Measurements from ENCODE around the gene TMPRSS9. TPM values are rescaled to one million over a fixed set of nuclear protein-coding genes. Genes with fewer than 3 reads are reported as not detected.
"Not testable (repeated sequence)": the region's sequence is repeated elsewhere in the genome, so short reads cannot be mapped to it uniquely, and the experiment has no call there.

Gene TMPRSS9
- total RNA-seq, 1 experiment from 2014 or later: 0.57 TPM

GRCh38 chr19:2416321-2417097 lies 56.4 kb downstream of the TMPRSS9 start:
- TF ChIP-seq AR (CRISPR knock-in tag; IDR thresholded peaks at IDR 0.05) (no peak), CREB1 (CRISPR knock-in tag; IDR thresholded peaks at IDR 0.05) (no peak), FOXK1 (CRISPR knock-in tag; IDR thresholded peaks at IDR 0.05) (no peak), FOXJ3 (CRISPR knock-in tag; IDR thresholded peaks at IDR 0.05; ENCODE audit: borderline replicate concordance) (no peak), ZNF396 (CRISPR knock-in tag; IDR thresholded peaks at IDR 0.05; ENCODE audit: borderline replicate concordance) (no peak), SMAD4 (CRISPR knock-in tag; IDR thresholded peaks at IDR 0.05) (no peak), TEAD4 (CRISPR knock-in tag; IDR thresholded peaks at IDR 0.05) (no peak), ZNF512 (CRISPR knock-in tag; IDR thresholded peaks at IDR 0.05; ENCODE audit: borderline replicate concordance) (no peak), ATF3 (CRISPR knock-in tag; conservative IDR thresholded peaks at IDR 0.05) (no peak), RELA (CRISPR knock-in tag; IDR thresholded peaks at IDR 0.05; ENCODE audit: borderline replicate concordance) (no peak), TEAD1 (CRISPR knock-in tag; IDR thresholded peaks at IDR 0.05) (no peak), ELF4 (CRISPR knock-in tag; IDR thresholded peaks at IDR 0.05; ENCODE audit: low read depth) (no peak), SP1 (CRISPR knock-in tag; conservative IDR thresholded peaks at IDR 0.05) (no peak), KAT7 (CRISPR knock-in tag; IDR thresholded peaks at IDR 0.05; ENCODE audit: borderline replicate concordance) (no peak), HMGXB4 (CRISPR knock-in tag; IDR thresholded peaks at IDR 0.05) (no peak), MLX (CRISPR knock-in tag; IDR thresholded peaks at IDR 0.05) (no peak), FOXP1 (CRISPR knock-in tag; IDR thresholded peaks at IDR 0.05; ENCODE audit: borderline replicate concordance) (no peak), NR1H2 (CRISPR knock-in tag; IDR thresholded peaks at IDR 0.05) (no peak)
- ChIA-PET POLR2A (no interaction called here), CTCF (interaction anchor here (0.7 kb wide), 3 partner anchors 195 to 747 kb away, joined by 3 to 4 read pairs (median 3); no protein-coding TSS in a partner anchor)
- Mint-ChIP-seq H3K4me3 (no peak overlapping the region), H3K27ac (no peak overlapping the region), H3K9me3 (peaks cover 4% of the 10 kb centered on the region), H3K27me3 (ENCODE audit: low read depth) (peaks cover 29% of the 10 kb centered on the region), H3K36me3 (peaks cover 4% of the 10 kb centered on the region; the same call in 1 of the 2 replicates), H3K4me1 (no peaks in the 10 kb centered on the region)
- ATAC-seq: no peak
- no peak for DNase-seq (ENCODE audit: low spot score)

- H3K4me1 Mint-ChIP-seq; DNase-seq (ENCODE audit: low spot score); H3K36me3 Mint-ChIP-seq; POLR2A ChIA-PET; H3K9me3 Mint-ChIP-seq; ATAC-seq; H3K27ac Mint-ChIP-seq; H3K4me3 Mint-ChIP-seq: not testable (repeated sequence)
- CTCF ChIA-PET: interaction anchor here (0.7 kb wide), 1 partner anchor 746 kb away, joined by 3 read pairs; no protein-coding TSS in a partner anchor
- H3K27me3 Mint-ChIP-seq (ENCODE audit: low read depth): peaks cover 21% of the 10 kb centered on the region
- peak; percentile 67; the same call in 1 of the 2 replicates for TF ChIP-seq ZNF121 (CRISPR knock-in tag; IDR thresholded peaks at IDR 0.05)
Observed at GRCh38 chr19:2417436-2417835, 57.4 kb downstream of the TMPRSS9 start.

All from WTC11 (cell line).